ENCODE data around the gene JAKMIP3. TPM values are rescaled to one million over a fixed set of nuclear protein-coding genes. Genes with fewer than 3 reads are reported as not detected.

JAKMIP3 gene
- polyA plus RNA-seq, 2 of the 4 experiments (the other 2 are of a cell fraction) = 3.1 to 4.1 TPM

DNA sequence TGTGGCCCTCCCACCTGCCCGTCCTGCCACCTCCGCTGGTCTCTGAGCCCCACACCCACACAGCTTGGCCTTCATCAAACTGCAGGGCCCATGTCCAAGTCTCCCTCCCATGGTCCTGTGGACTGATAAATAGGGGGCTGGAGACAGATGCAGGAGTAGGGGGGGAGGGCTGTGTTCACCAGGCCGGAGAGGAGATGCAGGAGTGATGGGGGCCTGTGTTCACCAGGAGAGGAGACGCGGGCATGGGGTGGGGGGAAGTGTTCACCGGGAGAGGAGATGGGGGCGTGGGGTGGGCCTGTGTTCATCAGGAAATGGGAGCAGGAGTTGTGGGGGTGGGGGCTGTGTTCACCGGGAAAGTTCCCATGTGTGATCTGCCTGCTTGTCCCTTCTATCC is 37.0 kb downstream of the JAKMIP3 start:
- 64% methylated on average over 7 of the region's 8 CpGs for WGBS (ENCODE audit: missing lambda C conversion rate)
- H3K4me1 ChIP-seq = peaks cover 13% of the 10 kb centered on the region
- H3K4me3 ChIP-seq = no peak overlapping the region
- ATAC-seq = no peak
- TF ChIP-seq NFE2L2 (conservative IDR thresholded peaks at IDR 0.05; ENCODE audit: low read length) = no peak
- no peak for TF ChIP-seq RCOR1 (IDR thresholded peaks at IDR 0.05; ENCODE audit: low read depth, low read length)
- no peak for TF ChIP-seq ESRRA (IDR thresholded peaks at IDR 0.05; ENCODE audit: borderline replicate concordance, low read length)
- no peak for TF ChIP-seq HOXB13 (CRISPR knock-in tag; IDR thresholded peaks at IDR 0.05; ENCODE audit: low read depth)
- no peak for TF ChIP-seq CHD4 (IDR thresholded peaks at IDR 0.05; ENCODE audit: borderline replicate concordance)
- TF ChIP-seq MYC (IDR thresholded peaks at IDR 0.05; ENCODE audit: borderline replicate concordance, low read length) = no peak
- no peak for TF ChIP-seq SREBF2 (IDR thresholded peaks at IDR 0.05)
- TF ChIP-seq RARB (CRISPR knock-in tag; IDR thresholded peaks at IDR 0.05) = no peak
- TF ChIP-seq, protein P1, sequence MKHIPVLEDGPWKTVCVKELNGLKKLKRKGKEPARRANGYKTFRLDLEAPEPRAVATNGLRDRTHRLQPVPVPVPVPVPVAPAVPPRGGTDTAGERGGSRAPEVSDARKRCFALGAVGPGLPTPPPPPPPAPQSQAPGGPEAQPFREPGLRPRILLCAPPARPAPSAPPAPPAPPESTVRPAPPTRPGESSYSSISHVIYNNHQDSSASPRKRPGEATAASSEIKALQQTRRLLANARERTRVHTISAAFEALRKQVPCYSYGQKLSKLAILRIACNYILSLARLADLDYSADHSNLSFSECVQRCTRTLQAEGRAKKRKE (CRISPR knock-in tag; IDR thresholded peaks at IDR 0.05; ENCODE audit: low read depth) = no peak
- no peak for TF ChIP-seq EP300 (IDR thresholded peaks at IDR 0.05)
- no peaks in the 10 kb centered on the region for H3K9me3 ChIP-seq
- no peak for FAIRE-seq
- no peak overlapping the region for H3K4me2 ChIP-seq
- no peak overlapping the region for H3K27ac ChIP-seq
- ChIA-PET CTCF (interaction anchor here (0.7 to 1.8 kb wide), 2 partner anchors 9 to 40 kb away, joined by 4 to 7 read pairs; no protein-coding TSS in a partner anchor), POLR2A (no interaction called here)
- DNase-seq (ENCODE audit: low read depth in 1 of 2, low spot score in 1 of 2) = no peak

DNA sequence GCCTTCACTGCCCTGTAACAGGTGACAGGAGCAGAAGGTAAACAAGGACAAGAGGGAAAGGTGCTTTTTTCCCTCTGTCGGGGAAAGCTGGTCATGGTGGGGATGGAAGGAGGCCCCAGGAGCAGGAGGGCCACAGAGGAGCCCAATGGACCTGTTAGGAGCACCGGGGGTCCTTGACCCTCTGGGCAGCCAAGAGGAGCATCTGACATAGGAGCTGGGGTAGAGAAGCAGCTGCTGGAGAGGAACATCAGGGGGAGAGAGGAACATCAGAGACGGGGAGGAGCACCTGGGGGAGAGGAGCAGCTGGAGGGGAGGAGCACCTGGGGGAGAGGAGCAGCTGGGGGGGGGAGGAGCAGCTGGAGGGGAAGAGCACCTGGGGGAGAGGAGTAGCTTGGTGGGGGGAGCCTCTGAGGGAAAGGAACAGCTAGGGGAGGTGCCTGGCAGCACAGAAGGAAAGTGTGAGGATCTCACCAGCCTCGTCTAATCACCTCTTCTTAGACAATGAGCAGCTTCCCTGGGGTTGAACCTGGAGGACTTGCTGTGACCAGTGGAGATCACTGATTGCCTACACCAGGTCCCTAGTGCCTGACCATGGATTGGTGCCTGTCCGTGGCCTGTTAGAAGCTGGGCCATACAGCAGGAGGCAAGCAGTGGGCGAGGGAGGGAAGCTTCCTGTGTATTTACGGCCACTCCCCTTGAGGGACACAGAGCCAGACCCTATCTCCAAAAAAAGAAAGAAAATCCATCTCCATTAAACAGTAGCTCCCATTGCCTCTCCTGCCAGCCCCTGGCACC is 37.6 kb downstream of the JAKMIP3 start:
- Histone ChIP-seq H3K9me3 (no peaks in the 10 kb centered on the region), H3K4me1 (peaks cover 13% of the 10 kb centered on the region), H3K27ac (no peak overlapping the region), H3K4me3 (no peak overlapping the region), H3K4me2 (no peak overlapping the region)
- WGBS (ENCODE audit: missing lambda C conversion rate) = 76% methylated on average over 7 of the region's 7 CpGs
- ChIA-PET POLR2A (no interaction called here), CTCF (interaction anchor here (0.9 to 1.9 kb wide), 3 partner anchors 10 to 39 kb away, joined by 3 to 8 read pairs (median 3); no protein-coding TSS in a partner anchor)
- DNase-seq (ENCODE audit: low read depth in 1 of 2, low spot score in 1 of 2) = no peak
- ATAC-seq = no peak
- no peak for FAIRE-seq
- TF ChIP-seq EHF (CRISPR knock-in tag; IDR thresholded peaks at IDR 0.05) = no peak

DNA sequence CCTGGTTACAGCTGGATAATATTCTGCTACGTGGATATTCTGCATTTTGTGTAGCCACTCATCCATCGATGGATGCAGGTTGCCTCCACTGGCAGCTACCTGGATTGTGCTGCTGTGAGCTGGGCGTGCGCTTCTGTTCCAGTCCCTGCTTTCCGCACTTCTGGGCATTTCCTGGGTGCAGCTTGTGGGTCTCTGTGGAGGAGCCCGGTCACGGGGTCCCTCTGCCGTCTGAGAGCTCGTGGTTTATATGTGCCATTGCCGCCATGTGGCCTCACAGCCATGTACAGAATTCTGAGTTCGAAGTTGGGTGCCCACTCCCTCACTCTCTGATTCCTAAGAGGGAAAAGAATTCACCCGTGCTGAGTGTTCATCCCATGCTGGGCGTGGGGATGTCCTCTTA is 38.3 kb downstream of the JAKMIP3 start:
- TF ChIP-seq, protein P2, sequence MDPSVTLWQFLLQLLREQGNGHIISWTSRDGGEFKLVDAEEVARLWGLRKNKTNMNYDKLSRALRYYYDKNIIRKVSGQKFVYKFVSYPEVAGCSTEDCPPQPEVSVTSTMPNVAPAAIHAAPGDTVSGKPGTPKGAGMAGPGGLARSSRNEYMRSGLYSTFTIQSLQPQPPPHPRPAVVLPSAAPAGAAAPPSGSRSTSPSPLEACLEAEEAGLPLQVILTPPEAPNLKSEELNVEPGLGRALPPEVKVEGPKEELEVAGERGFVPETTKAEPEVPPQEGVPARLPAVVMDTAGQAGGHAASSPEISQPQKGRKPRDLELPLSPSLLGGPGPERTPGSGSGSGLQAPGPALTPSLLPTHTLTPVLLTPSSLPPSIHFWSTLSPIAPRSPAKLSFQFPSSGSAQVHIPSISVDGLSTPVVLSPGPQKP (IDR thresholded peaks at IDR 0.05; ENCODE audit: low read depth, low read length) = no peak
- Histone ChIP-seq H3K4me1 (peaks cover 7% of the 10 kb centered on the region; the same call in 2 of the 3 replicates), H3K4me2 (no peak overlapping the region), H3K27ac (no peak overlapping the region), H3K4me3 (no peak overlapping the region), H3K9me3 (no peaks in the 10 kb centered on the region)
- no peak for FAIRE-seq
- WGBS (ENCODE audit: missing lambda C conversion rate) = 93% methylated on average over 12 of the region's 13 CpGs
- POLR2A ChIA-PET = no interaction called here
- no peak for ATAC-seq
- DNase-seq (ENCODE audit: low read depth in 1 of 2, low spot score in 1 of 2) = no peak
- CTCF ChIA-PET = interaction anchor here (0.9 to 1.9 kb wide), 5 partner anchors 9 to 81 kb away, joined by 3 to 8 read pairs (median 3); no protein-coding TSS in a partner anchor

DNA sequence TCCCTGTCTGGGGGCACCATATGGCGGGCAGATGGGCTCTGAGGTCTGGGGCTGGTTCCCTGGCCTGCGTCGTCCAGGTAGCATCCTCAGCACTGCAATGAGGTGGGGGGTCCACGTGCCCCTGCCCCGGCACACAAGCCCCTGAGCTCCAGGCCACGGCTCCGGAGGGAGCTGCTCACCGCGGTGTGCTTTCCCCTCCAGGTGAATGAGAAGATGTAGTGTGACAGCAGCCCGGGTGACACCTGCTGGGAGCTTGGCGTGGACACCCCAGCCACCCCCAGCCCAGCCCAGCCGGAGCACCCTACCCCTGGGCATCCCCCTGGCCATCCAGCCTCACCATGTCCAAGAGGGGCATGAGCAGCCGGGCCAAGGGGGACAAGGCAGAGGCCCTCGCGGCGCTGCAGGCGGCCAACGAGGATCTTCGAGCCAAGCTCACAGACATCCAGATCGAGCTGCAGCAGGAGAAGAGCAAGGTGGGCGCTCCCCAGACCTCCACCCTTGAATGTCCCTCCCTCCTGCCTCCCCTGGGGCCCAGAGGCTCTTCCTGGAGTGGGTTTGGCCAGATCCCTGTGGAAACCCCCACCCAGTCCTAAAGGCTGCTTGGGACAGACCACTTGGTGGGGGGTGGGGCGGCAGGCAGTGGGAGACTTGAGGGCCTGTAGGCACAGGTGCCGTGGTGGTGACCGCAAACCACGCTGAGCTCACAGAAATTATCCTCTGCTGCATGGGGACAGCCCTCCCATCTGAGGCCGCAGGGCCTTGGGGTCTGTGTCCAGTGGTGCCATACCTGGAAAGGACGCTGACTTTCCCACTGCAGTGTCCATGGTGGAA is 38.9 kb downstream of the JAKMIP3 start:
- ChIA-PET CTCF (interaction anchor here (1.1 to 1.9 kb wide), 4 partner anchors 19 to 82 kb away, joined by 3 to 8 read pairs (median 3); no protein-coding TSS in a partner anchor), POLR2A (no interaction called here)
- no peak for TF ChIP-seq EP300 (IDR thresholded peaks at IDR 0.05)
- TF ChIP-seq FOXS1 (CRISPR knock-in tag; IDR thresholded peaks at IDR 0.05) = no peak
- TF ChIP-seq MYC (IDR thresholded peaks at IDR 0.05; ENCODE audit: borderline replicate concordance, low read length) = no peak
- no peak for TF ChIP-seq RCOR1 (IDR thresholded peaks at IDR 0.05; ENCODE audit: low read depth, low read length)
- TF ChIP-seq TP53 (CRISPR knock-in tag; IDR thresholded peaks at IDR 0.05) = no peak
- no peak for TF ChIP-seq FOSB (CRISPR knock-in tag; IDR thresholded peaks at IDR 0.05)
- TF ChIP-seq HOXA7 (CRISPR knock-in tag; IDR thresholded peaks at IDR 0.05) = no peak
- TF ChIP-seq TFCP2L1 (CRISPR knock-in tag; IDR thresholded peaks at IDR 0.05) = no peak
- no peak for TF ChIP-seq RARB (CRISPR knock-in tag; IDR thresholded peaks at IDR 0.05)
- TF ChIP-seq FOSL2 (IDR thresholded peaks at IDR 0.05) = no peak
- no peak for TF ChIP-seq FOSL2 (CRISPR knock-in tag; IDR thresholded peaks at IDR 0.05)
- TF ChIP-seq, protein P3, sequence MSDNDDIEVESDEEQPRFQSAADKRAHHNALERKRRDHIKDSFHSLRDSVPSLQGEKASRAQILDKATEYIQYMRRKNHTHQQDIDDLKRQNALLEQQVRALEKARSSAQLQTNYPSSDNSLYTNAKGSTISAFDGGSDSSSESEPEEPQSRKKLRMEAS (IDR thresholded peaks at IDR 0.05) = no peak
- TF ChIP-seq, protein P4, sequence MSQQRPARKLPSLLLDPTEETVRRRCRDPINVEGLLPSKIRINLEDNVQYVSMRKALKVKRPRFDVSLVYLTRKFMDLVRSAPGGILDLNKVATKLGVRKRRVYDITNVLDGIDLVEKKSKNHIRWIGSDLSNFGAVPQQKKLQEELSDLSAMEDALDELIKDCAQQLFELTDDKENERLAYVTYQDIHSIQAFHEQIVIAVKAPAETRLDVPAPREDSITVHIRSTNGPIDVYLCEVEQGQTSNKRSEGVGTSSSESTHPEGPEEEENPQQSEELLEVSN (IDR thresholded peaks at IDR 0.05; ENCODE audit: borderline replicate concordance, low read depth) = no peak
- TF ChIP-seq, protein P5, sequence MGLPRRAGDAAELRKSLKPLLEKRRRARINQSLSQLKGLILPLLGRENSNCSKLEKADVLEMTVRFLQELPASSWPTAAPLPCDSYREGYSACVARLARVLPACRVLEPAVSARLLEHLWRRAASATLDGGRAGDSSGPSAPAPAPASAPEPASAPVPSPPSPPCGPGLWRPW (IDR thresholded peaks at IDR 0.05) = no peak
- no peak for TF ChIP-seq RAD21 (conservative IDR thresholded peaks at IDR 0.05 in 1 of 2, IDR thresholded peaks at IDR 0.05 in 1 of 2)
- no peak for TF ChIP-seq KDM5A (IDR thresholded peaks at IDR 0.05)
- H3K27ac ChIP-seq = no peak overlapping the region
- H3K4me1 ChIP-seq = peaks cover under 1% of the 10 kb centered on the region; the same call in 1 of the 3 replicates
- H3K4me2 ChIP-seq = no peak overlapping the region
- ATAC-seq (no peak), FAIRE-seq (no peak), DNase-seq (ENCODE audit: low read depth in 1 of 2, low spot score in 1 of 2) (no peak)
- H3K4me3 ChIP-seq = no peak overlapping the region
- WGBS (ENCODE audit: missing lambda C conversion rate) = 91% methylated on average over 13 of the region's 27 CpGs
- H3K9me3 ChIP-seq = no peaks in the 10 kb centered on the region
